ENCODE measurements around the gene GLTP. TPM values are rescaled to one million over a fixed set of nuclear protein-coding genes. Genes with fewer than 3 reads are reported as not detected.

The GLTP gene
- total and polyA plus RNA-seq, 4 donors = 8.5 to 12.8 (median 8.7) TPM

- no peaks in the 10 kb centered on the region for H3K27me3 ChIP-seq (ENCODE audit: control insufficient read depth in 4 of 4, insufficient read depth in 4 of 4, low read length in 3 of 4)
- H3K9me3 ChIP-seq (ENCODE audit: control insufficient read depth in 4 of 4, low read length in 3 of 4) = no peaks in the 10 kb centered on the region
- H3K27ac ChIP-seq (ENCODE audit: low read depth in 1 of 2, low read length in 2 of 2) = no peak overlapping the region
- TF ChIP-seq TAF1 (conservative IDR thresholded peaks at IDR 0.05) (no peak), CTCF (IDR thresholded peaks at IDR 0.05; ENCODE audit: low read depth, low read length, missing input control) (no peak), EGR1 (IDR thresholded peaks at IDR 0.05; ENCODE audit: low read depth in 2 of 2) (no peak), NR2F2 (IDR thresholded peaks at IDR 0.05) (no peak), GABPA (IDR thresholded peaks at IDR 0.05 in 1 of 2, conservative IDR thresholded peaks at IDR 0.05 in 1 of 2) (no peak), FOXA2 (IDR thresholded peaks at IDR 0.05) (no peak), YY1 (IDR thresholded peaks at IDR 0.05) (no peak), RXRA (IDR thresholded peaks at IDR 0.05) (no peak), ZBTB33 (IDR thresholded peaks at IDR 0.05) (no peak), REST (IDR thresholded peaks at IDR 0.05) (no peak), RAD21 (IDR thresholded peaks at IDR 0.05) (no peak)
- H3K4me1 ChIP-seq (ENCODE audit: control insufficient read depth in 4 of 4, insufficient read depth in 4 of 4, low read length in 3 of 4) = peaks cover 0 to 6% (median 3%) of the 10 kb centered on the region in 4 donors
- 83% methylated on average over 20 of the region's 20 CpGs for WGBS
- H3K36me3 ChIP-seq (ENCODE audit: control insufficient read depth in 4 of 4, insufficient read depth in 3 of 4, low read depth in 1 of 4, low read length in 3 of 4) = peaks cover 0 to 28% (median 12%) of the 10 kb centered on the region in 4 donors
- no peak overlapping the region for H3K4me3 ChIP-seq (ENCODE audit: low read depth in 1 of 3, low read length in 3 of 3)
- DNase-seq (ENCODE audit: low spot score) = no peak
- no peak overlapping the region for H3K9ac ChIP-seq (ENCODE audit: low read depth in 1 of 2, low read length in 2 of 2)
Measured at GRCh38 chr12:109814600-109815150, 65.7 kb downstream of the GLTP start.

GRCh38 chr12:109813810-109814416 lies 66.4 kb downstream of the GLTP start:
- no peak overlapping the region for H3K27ac ChIP-seq (ENCODE audit: low read depth in 1 of 2, low read length in 2 of 2)
- no peak overlapping the region for H3K9ac ChIP-seq (ENCODE audit: low read depth in 1 of 2, low read length in 2 of 2)
- DNase-seq (ENCODE audit: low spot score) = no peak
- H3K4me3 ChIP-seq (ENCODE audit: low read depth in 1 of 3, low read length in 3 of 3) = no peak overlapping the region
- peaks cover 0 to 28% (median 12%) of the 10 kb centered on the region in 4 donors for H3K36me3 ChIP-seq (ENCODE audit: control insufficient read depth in 4 of 4, insufficient read depth in 3 of 4, low read depth in 1 of 4, low read length in 3 of 4)
- H3K9me3 ChIP-seq (ENCODE audit: control insufficient read depth in 4 of 4, low read length in 3 of 4) = no peaks in the 10 kb centered on the region
- WGBS = 95% methylated on average over 6 of the region's 6 CpGs
- H3K4me1 ChIP-seq (ENCODE audit: control insufficient read depth in 4 of 4, insufficient read depth in 4 of 4, low read length in 3 of 4) = peaks cover 0 to 2% (median under 1%) of the 10 kb centered on the region in 4 donors
- H3K27me3 ChIP-seq (ENCODE audit: control insufficient read depth in 4 of 4, insufficient read depth in 4 of 4, low read length in 3 of 4) = no peaks in the 10 kb centered on the region
- no peak for TF ChIP-seq SP1 (IDR thresholded peaks at IDR 0.05)
- TF ChIP-seq JUND (IDR thresholded peaks at IDR 0.05) = no peak
- no peak for TF ChIP-seq REST (IDR thresholded peaks at IDR 0.05)
- TF ChIP-seq GABPA (IDR thresholded peaks at IDR 0.05 in 1 of 2, conservative IDR thresholded peaks at IDR 0.05 in 1 of 2) = no peak
- no peak for TF ChIP-seq MAX (IDR thresholded peaks at IDR 0.05)
- no peak for TF ChIP-seq HNF4A (conservative IDR thresholded peaks at IDR 0.05)
- no peak for TF ChIP-seq CTCF (IDR thresholded peaks at IDR 0.05; ENCODE audit: low read depth, low read length, missing input control)
- no peak for TF ChIP-seq FOXA2 (IDR thresholded peaks at IDR 0.05)
- no peak for TF ChIP-seq FOXA1 (IDR thresholded peaks at IDR 0.05)
- TF ChIP-seq NR2F2 (IDR thresholded peaks at IDR 0.05) = no peak
- no peak for TF ChIP-seq RXRA (IDR thresholded peaks at IDR 0.05)
- TF ChIP-seq EGR1 (IDR thresholded peaks at IDR 0.05; ENCODE audit: low read depth in 2 of 2) = no peak
- no peak for TF ChIP-seq HNF4G (IDR thresholded peaks at IDR 0.05)
